GM19395 (cell line): Measurements from ENCODE around the gene SH3RF3.

Source experiments
- ATAC-seq: cut with Tn5 transposase; IDR thresholded peaks from one replicate; pipeline ENCODE4 v1.9.1; 2021; ENCODE audit warnings: mild to moderate bottlenecking, moderate library complexity; ENCODE audit not compliant: unreplicated experiment

The SH3RF3 gene

DNA sequence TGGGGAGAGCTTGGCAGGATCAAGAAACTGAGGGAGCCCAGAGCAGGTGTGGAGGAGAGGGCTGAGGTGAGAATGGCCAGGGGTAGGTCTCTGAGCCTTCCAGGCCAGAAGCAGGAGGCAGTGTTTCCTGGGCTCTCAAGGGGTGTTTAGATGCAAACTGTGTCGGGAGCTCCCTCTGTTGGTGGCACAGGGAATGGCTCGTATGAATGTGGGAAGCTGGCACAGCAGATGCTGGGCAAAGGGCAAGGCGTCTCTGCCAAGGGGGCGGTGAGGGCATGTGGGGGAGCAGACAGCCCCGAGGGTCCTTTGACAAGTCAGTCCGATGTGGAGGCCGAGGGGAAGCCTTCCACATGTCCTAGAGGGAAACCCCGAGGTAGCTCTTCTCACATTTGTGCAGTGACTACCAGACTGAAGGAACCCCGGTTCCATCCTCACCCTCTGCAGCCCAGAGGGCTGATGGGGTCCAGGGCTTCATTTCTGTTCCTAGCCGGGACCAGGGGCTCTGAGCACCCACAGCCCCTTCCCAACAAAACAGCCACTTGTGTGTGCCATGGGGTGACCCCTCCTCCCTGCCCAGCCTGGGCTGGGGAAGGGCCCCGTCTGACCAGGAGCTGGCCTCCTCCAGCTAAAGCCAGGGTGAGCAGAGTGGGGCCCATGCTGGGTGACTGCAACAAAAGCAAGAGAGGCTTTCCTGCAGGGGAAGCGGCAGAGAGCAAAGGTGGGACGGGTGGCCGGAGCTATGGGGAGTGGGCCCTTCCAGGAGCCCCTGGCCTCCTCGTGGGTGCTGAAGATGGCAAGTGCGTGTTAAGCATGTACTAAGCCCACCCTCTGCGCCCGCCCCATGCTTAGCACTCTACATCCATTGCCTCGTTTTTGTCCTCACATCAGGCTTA lies 381.4 kb downstream of the SH3RF3 start:
- peak; percentile 54 for ATAC-seq

GRCh38 chr2:109511168-109511567 lies 382.2 kb downstream of the SH3RF3 start:
- ATAC-seq, result no peak

DNA sequence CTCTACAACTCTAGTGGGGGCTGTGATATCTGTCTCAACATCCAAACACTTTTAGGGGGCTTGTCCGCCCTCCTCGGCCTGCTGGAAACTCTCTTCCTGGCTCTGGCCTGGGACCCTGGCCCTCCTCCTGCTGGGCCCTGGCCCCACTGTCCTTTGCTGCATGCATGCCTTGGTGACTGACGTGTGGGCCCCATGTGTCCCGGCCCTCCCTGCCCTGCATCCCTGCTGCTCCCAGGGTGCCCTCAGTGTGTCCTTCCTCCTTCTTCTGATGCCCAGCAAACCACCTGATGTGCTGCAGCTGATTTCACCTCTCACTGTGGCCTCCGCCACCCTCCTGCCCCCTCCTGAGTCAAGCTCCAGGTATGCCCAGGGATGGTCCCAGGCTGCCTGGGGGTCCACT lies 383.1 kb downstream of the SH3RF3 start:
- no peak for ATAC-seq

DNA sequence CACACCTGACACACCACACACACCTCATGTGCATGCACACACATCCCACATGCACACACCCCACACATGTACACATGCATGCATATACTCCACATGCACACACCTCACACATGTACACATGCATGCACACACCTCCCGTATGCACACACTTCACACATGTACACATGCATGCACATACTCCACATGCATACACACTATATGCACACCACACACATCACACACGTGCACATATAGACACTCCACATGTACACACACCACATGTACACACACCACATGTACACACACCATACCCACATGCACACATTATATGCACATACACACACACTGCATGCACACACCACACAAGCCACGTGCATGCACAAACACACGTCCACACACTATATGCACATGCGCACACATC lies 384.2 kb downstream of the SH3RF3 start:
- no peak for ATAC-seq

GRCh38 chr2:109513749-109514588 lies 385.0 kb downstream of the SH3RF3 start:
- peak; percentile 79 for ATAC-seq

- ATAC-seq, result no peak
Measured at GRCh38 chr2:109514857-109515256, 385.9 kb downstream of the SH3RF3 start.

- no peak for ATAC-seq
Measured at GRCh38 chr2:109516445-109517117, 387.6 kb downstream of the SH3RF3 start.

- no peak for ATAC-seq
Measured at GRCh38 chr2:109517118-109517889, 388.3 kb downstream of the SH3RF3 start.

DNA sequence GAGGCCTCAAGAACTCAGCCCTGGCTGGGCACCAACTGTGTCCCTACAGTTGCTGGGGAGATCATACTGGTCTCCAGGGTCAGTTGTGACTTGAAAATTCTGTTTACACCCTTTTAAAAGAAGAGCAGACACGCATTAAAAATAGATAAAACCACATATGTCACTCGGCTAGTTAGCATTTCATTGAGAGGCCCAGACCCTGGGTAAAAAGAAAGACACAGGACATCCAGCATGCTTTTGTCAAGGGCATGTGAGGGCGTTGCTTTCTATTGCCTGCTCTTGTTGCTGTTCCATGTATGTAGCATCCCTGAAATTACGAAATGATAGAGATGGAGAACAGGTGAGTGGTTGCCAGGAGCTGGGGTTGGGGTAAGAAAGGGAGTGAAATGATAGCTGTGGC lies 390.5 kb downstream of the SH3RF3 start:
- ATAC-seq, result no peak

DNA sequence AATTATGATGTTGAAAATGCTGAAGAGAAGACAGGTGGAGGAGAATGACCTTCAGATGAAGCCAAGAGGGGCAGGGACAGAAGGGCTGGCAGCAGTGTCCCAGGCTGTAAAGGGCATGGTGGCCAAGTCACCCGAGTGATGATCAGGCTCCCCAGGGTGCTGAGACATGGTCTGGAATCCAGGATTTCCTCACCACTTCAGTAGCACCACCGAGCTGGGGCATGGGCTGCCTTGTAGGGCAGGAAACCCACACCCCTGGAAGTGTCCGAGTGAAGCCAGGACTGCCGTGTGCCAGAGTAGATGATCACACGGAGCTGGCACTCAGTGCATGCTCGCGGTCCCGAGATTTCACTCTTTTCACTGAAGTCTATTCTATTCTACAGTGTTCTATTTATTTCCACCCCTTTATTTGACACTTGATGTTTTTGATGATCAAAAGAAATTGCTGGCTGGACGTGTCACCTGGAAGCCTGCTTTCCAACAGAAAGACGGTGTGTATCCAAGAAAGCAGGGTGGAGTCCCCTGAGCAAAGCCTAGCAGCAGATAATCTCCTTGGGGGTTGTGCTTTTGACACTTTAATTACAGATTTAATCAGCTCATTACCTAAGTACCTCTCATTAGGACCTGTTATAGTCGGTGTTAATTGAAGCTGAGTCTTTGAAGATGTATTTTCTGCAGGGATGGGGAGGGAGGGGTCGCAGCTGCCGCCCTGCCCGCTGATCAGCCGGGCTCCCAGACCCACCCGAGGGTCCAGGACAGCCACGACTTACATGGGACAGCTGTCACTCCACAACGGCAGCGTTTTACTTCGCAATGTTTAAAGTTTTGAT lies 392.4 kb downstream of the SH3RF3 start:
- ATAC-seq, result no peak

DNA sequence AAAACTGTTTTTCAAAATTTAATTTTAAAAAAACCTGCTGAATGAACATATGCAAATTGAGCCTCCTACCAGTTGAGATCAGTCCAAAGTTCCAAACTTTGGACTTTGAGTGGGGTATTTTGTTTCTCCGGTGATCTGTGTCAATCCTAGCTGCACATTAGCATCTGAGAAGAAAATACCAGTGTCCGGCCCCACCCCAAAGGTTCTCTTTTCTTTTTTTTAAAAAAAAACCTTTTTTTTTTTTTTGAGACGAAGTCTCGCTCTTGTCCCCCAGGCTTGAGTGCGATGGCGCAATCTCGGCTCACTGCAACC lies 393.0 kb downstream of the SH3RF3 start:
- ATAC-seq, result no peak

DNA sequence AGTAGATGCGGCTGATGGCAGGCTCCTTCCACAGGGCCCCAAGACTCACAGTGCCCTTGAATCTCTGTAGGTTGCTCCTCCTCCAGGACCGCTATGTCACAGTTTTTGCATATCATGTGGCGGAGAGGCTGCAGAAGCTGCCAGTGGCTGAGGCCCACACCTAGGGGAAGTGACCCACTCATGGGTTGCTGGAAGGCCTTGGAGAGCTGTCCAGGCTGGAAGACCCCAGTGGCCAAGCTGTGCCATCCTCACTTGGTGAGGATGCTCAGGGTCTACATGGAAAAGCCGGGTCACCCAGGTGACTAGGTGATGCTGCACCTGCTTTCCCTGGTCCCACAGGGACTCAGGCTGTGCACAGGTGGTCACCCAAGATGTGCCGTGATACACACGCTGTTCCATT lies 394.1 kb downstream of the SH3RF3 start:
- no peak for ATAC-seq

GRCh38 chr2:109523536-109524361 lies 394.7 kb downstream of the SH3RF3 start:
- no peak for ATAC-seq

- ATAC-seq, result no peak
Measured at GRCh38 chr2:109525836-109526235, 396.8 kb downstream of the SH3RF3 start.

- ATAC-seq, result no peak
Measured at GRCh38 chr2:109526442-109526970, 397.5 kb downstream of the SH3RF3 start.

GRCh38 chr2:109527079-109527478 lies 398.1 kb downstream of the SH3RF3 start:
- no peak for ATAC-seq

- ATAC-seq, result no peak
Measured at GRCh38 chr2:109527846-109528705, 399.1 kb downstream of the SH3RF3 start.
